ENCODE results near the gene UPP2.

The UPP2 gene

DNA sequence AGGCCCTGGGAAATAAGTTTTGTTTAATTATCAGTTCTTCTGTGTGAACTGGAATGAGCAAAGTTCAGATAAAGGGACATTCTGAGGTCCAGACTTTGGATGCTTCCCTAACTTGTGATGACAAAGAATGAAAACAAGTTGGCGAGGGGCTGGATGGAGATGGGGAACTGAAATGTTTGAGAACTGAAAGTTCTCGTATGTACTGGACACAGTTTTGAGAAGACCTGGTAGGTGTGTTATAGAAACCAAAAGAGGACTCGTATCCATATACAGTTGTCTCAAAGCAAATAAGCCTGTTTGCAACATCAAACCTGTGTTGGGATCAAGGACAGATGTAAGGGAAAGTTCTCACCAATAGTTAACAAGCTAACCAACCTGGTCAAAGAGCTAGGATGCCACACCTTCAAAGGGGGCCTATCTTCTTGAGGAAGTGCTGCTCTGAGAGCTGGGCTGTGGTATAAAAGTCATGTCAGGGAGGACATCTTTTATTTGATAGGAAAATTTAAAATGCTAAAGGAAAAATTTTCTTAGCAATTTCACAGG lies at the start of gene UPP2:
TSS of gene UPP2 (plus strand) at position 493 of the 543 bp plus-strand sequence. CDS start 188 bp downstream, outside the sequence.
- DNase-seq, result no peak

DNA sequence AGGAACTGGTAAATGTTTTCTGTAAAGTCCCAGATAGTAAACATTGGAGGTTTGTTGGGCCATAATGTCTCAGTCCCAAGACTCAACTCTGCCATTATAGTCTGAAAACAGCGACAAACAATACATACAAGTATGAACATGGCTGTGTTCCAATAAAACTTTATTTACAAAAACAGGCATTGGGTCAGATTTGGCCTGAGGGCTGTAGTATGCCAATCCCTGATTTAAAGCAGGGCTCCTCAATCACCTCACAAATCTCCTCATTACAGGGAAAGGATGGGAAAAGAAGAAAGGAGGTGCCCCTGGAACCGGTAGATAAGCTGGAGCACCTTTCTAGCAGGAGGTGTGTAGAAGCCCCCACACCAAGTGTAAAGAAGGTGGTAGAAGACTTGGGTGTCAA lies 48.9 kb upstream of the UPP2 start:
- DNase-seq, result no peak

DNA sequence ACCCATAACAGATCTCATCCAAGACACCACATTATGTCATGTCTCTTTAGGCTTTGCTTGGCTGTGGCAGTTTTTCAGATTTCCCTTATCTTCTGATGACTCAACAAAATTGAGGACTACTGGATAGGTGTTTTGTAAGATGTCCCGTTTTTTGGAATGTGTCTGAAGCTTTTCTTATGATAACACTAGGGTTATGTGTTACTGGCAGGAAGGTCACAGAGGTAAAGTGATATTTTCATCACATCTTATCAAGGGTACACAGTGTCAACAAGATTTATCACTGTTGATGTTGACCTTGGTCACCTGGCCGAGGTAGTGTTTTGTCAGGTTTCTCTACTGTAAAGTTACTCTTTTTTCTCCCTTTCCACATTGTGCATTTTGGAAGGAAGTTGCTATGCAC lies 44.8 kb upstream of the UPP2 start:
- no peak for DNase-seq

DNA sequence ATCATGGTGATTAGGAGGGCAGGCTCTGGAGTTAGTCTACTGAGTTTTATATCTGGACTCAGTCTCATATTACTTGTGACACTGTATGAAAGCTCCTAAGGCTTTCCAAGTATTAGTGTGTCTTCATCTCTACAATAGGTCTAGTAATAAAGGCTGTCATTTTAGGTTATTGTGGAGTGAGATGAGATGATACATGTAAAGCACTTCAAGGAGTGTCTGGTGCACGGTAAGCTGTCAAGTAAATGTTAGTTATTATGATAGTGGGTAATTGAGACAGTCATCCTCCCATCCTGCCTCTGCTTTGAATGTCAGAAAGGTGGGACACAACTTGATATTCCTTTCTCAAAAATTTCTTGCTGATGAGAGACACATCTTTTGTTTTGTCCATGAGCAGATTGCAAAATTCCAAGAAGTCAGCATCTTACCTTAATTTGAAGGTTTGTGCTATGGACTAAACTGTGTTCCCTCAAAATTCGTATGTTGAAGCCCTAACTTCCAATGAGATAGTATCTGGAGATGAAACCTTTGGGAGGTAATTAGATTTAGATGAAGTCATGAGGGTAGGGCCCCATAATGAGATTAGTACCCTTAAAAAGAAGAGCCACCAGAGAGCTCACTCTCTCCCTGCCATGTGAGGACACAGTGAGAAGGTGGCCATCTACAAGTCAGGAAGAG lies 41.4 kb upstream of the UPP2 start:
- DNase-seq, result no peak

DNA sequence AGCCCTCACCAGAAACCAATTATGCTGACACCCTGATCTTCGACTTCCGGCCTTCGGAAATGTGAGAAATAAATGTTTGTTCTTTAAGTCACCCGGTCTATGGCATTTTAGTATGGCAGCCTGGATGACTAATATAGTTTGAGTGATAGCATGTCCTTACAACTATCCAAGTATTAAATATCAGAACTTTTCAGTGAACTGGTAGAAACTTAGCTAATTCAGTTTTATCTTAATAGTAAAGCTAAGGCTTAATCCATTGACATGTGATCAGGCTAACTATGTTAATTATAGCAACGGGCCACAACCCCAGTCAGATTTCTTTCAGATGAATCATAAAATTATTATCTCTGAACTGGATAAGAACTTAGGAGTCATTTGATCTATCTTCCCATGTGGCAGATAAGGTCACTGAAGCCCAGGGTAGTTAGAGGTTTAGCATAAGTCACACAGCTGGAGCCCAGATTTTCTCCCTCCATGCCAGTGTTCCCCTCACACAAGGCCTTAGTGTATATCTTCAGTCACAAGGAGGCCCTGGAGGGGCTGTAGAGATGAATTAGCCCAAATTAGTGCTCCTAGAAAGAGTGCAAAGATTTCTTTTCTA lies 40.7 kb upstream of the UPP2 start:
- DNase-seq, result no peak

DNA sequence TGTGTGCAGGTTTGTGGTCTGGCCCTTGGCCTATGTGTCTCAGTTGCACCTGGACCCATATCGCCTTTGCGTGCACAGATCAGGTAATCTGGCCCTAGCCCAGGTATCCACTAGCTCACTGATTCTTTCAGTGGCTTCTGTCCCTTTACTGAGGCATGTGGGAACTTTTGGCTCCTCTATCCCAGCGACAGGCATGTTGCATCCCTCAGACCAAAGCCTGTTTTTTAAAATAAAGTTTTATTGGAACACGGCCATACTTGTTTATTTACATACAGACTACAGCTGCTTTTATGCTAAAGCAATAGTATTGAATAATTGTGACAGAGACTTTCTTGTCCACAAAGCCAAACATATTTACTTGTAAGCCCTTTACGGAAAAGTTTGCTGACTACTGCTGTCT lies 39.9 kb upstream of the UPP2 start:
- no peak for DNase-seq

DNA sequence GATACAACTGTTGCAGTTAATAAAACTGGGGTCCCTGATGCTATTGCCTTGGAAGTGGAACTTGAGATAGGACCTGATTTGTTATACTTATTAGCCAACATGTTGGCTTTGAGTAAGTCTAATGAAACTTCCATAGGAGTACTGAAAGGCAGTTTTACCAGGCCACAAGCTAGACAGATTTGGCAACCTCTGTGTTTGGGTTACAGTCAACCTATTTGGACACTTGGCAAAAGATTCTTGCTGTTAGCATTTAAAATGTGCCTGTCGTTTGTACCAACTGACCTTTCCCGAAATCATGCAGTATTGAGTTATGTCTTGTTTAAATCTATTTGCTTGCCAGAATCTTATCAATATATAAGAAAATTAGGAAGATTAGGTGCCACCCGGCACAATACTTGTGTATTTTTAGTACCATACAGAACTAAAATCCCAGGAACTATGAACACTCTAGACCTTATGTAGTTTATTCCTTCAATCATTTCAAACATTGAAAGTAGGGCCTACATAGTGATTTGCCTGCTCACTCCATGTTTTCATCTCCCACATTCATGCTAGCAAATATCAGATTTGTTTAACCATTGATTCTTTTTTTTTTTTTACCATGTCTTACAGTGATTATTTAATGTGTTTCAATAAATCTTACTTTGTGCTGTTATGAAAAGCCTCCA lies 35.5 kb upstream of the UPP2 start:
- no peak for DNase-seq

DNA sequence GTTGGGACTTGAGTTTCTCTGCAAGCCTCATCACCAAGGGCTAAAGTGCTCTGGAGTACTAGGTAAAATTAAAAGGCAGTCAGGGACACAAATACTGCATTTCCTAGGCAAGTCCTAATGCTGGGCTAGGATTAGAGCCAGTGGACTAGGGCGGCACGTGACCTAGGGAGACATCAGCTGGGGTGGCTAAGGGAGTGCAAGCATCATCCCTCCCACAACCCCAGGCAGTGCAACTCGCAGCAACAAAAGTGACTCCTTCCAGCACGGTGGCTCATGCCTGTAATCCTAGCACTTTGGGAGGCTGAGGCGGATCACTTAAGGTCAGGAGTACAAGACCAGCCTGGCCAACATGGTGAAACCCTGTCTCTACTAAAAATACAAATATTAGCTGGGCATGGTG lies 30.7 kb upstream of the UPP2 start:
- DNase-seq, result no peak

DNA sequence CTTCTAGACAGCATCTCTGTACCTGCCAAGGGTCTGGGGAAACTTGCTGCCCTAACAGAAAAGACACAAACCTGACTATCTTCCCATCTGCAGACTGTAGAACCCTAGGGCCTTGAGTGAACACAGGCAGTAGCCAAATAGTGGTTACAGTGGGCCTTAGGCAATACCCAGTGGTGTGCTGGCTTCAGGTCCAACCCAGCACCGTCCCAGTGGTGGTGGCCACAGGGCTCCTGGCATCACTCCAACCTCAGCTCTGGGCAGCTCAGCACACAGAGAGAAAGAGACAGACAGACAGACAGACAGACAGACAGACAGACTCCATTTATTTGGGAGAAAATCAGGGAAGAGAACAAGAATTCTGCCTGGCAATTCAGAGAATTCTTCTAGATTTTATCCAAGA lies 29.3 kb upstream of the UPP2 start:
- DNase-seq, result no peak

DNA sequence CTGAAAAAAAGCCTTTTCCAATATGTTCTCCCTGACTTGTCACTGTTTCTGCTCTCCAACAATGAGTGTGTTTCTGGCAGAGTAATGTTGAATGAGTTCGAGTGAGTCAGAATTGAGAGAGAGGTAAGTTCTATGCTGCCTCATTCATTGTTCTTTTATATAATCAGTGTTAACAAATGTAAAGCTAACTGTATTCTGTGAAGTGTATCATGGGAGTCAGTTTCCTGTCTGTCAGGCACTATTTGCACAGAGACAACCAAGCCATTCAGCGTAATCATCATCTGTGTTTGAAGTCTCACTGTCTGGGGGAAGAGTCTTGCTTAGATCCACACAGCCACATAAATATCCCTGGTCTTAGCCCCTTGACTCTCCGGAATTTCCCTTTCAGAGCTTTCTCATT lies 22.0 kb upstream of the UPP2 start:
- no peak for DNase-seq

DNA sequence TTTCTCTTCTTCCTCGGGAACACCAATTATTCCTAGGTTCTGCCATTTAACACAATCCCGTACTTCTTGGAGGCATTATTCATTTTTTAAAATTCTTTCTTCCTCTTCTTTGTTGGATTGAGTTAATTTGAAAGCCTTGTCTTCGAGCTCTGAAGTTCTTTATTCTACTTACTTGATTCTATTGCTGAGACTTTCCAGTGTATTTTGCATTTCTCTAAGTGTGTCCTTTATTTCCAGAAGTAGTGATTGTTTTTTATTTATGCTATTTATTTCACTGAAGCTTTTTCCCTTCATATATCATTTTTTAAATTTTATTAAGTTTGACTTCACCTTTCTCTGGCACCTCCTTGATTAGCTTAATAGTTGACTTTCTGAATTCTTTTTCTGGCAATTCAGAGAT lies 13.6 kb upstream of the UPP2 start:
- no peak for DNase-seq

DNA sequence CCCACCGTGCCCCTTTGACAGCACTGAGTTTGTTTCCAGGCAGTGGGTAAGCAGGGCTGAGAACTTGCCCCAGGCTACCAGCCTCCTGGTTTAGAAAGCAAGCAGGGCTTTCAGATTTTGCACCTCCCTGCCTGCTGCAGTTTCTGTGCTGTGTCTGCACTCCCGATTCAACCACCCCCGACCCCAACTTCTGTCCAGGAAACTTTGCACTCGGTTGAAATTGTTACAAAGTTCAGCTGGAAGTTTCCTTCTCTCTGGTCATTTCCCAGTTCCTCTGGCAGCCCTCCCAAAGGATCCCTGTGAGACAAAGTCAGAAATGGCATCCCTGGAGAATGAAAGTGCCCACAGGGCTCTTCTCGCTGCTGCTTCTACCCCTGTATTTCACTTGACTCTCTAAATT lies 12.4 kb upstream of the UPP2 start:
- DNase-seq, result no peak

DNA sequence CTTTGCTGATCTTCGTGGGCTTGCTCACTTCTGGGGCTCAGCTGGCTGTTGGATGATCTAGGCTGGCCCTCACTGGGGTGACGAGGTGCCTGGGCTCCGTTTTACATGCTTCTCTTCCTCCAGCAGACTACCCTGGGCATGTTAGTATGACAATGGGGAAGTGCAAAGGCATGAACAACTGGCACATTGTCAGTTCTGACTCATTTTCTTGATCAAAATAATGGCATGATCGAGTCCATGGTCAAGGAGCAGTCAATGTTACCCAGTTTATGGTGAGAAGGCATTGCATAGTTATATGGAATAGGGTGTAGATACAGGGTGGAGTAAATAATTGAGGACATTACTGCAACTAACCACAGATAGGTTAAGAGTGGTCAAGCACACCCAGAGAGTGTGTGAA lies 10.0 kb upstream of the UPP2 start:
- no peak for DNase-seq

DNA sequence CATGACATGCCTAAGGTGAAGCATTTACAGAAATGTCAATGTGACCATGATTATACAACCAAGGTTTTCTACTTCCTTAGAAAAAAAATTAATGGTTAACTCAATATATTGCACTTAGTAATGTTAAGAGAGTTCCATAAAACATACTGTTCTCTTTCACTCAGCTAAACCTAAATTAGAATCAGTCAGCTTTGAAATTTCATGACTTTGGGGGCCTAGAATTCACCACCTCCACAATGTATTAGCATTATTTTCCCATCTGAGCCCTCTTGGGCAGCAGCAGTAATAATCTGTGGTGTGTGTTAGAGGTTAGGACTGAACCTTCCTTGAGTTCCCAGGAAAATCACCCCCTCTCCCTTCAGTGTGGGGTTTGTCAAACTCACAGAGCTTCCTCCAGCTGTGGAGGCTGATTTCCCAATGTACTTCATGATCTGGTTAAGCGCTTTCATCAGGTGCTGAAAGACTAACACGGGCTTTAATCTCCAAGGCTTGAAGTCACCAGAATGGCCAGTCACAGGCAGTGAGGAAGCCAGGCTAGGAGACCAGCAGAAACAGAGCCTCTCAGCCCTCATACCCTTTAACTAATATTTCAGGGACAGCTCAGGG lies 7.1 kb upstream of the UPP2 start:
- no peak for DNase-seq

DNA sequence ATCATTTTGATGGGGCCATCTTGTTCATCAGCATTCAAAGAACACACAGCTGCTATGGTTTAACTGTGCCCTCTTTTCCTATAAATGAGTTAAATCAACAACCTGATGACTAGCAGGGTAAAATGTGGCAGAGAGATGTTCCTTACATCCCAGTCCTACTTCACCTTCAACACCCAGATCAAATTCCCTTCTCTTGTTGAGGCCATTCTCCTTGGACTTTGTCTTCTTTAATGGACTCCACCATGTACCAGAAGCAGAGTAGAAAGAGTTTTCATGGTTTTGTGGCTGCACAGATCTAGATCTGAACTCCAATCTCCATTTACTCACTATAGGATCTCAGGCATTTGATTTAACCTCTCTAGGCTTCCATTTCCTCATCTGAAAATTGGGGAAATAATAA lies 6.4 kb upstream of the UPP2 start:
- no peak for DNase-seq

DNA sequence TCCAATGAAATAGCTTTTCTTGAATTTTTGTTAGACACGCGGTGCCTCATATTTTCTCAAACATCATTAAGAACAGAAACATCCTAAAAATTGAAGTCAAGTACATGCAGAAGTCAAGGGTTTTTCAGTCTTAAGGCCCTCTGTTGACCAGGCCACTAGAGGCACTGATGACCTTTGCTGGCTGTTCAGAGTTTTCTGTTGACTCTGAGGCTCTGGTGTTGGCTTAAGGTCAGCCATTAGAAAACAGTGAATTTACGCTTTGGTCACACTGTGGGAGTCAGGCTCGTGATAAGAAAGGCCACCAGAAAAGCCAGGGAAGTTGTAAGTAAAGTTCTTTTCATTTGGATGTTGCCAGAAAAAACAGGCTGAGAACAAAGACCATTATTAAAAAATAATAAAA lies 5.8 kb upstream of the UPP2 start:
- no peak for DNase-seq

DNA sequence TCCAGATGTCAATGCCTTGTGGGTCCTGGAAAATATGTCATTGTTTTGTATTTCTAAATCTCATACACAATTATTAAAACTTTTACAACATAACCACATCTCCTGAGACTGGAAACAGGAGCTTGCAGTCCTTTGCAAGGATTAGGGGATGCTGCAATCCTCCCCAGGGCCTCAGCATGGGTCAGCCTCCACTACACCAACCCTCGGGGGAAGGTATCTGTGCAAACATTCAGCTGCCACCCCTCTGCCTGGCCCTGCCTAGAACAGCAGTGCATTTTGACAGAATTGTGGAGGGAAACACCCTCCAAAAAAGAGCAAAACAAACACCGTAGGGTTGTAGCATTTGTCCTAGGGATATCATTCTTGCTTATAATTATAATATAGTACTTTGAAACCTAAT lies 4.2 kb upstream of the UPP2 start:
- no peak for DNase-seq

DNA sequence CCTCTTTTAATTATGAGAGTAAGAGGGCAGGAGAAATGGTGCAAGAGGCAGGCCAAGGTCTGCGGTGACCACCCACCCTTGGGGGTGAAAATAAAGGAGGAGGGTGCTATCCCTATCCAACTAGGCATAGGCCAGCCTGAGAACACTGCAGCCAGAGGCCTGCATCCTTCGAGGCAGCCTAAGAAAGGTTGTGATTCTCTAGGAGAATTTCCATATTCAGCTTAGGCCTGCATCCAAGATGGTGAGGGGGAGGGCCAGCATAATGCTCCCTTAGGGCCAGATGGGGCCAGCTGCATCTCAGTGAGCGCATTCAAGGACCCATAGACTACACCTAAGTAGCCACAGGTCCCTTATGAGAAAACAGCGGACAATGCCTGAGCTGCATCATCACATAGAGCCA lies 3.5 kb upstream of the UPP2 start:
- no peak for DNase-seq

DNA sequence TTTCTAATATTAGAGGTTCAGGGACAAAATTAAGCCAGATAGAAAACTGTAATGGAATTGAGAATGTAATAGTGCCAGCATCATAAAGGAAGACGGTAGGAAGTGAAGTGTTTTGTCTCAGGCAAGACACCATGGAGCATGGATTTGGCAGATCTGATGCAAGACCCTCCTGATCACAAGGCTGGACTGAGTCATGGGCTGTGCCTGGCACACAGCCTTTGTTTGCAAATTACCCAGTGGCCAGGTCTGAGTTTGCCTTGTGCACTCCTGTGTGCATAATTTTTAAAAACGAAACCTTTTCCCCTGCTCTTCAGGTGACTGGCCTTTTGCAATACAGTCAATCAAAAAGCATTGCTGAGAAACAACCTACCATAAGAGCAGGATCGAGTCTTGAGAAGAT lies 2.0 kb upstream of the UPP2 start:
- no peak for DNase-seq

DNA sequence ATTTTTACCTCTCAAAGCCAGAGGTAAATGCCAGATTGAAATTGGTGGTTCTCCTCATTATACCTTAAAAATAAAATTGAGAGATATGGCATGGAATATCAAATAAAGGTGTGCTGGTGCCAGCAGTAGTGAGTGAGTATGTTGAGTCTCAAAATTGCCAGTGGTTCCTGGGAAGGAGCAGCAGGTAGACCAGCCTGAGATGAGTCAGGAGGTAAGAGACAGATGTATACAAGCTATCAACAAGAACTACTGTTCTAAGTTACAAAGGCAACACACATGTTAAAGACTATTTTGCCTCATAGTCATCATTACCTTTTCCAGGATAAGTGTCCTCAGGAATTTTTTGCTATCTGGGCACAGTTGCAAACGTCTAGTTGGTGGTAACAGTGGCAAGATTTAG lies 1.3 kb upstream of the UPP2 start:
- DNase-seq, result no peak

DNA sequence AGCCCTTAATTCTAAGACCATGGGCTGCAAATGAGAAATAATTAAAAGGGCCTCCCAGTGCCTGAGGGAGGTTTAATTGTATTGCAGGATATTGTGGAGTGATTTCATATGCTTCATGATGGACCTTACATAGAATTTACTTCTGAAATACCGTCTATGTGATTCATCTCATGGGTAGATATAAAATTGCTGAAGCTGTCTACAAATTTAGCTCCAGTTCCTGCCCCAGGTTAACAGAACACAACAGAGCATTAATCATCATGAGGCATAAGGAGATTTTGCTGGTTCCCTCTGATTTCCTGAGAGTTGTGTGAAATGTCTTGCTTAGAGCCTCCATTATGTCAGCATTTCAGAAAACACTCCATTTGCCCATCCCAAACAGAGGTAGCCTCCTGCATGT lies 770 bp downstream of the UPP2 start:
- no peak for DNase-seq

DNA sequence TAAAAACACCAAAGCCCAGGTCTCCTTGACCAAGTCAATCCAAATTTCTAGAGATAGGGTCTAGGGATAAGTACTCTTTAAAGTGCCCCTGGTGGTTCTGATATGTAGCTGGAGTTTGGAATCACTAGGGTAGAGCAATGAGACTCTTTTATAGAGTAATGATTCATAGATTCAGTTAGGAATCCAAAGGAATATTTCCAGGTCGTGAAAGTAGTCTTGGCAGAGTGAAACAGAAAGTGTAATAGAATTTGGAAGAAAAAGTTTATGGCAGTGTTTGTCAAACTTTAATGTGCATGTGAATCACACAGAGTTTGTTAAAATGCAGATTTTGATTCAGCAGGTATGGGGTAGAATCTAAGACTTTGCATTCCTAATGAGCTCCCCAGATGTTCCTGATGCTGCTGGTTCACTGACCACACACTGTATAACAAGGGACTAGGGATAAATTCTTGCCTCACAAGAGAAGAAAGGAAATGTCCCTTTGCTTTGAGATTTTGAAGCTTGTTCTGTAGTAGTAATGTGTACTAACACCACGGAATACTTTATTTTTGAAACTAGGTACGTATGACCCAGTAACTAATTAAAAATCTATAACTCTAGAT lies 1.8 kb downstream of the UPP2 start:
- no peak for DNase-seq

DNA sequence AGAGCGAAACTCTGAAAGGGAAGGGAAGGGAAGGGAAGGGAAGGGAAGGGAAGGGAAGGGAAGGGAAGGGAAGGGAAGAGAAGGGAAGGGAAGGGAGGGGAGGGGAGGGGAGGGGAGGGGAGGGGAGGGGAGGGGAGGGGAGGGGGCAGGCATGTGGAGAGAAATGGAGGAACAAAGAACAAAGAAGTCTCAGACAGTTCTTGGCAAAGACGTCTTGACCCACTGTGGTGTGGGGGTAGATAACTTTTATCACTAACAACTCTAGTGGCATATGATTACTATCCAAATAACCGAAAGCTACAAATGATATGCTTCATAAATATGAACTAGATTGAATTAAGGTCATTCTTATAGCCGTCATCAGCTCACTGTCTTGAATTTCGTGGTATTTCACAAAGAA lies 3.2 kb downstream of the UPP2 start:
- no peak for DNase-seq

DNA sequence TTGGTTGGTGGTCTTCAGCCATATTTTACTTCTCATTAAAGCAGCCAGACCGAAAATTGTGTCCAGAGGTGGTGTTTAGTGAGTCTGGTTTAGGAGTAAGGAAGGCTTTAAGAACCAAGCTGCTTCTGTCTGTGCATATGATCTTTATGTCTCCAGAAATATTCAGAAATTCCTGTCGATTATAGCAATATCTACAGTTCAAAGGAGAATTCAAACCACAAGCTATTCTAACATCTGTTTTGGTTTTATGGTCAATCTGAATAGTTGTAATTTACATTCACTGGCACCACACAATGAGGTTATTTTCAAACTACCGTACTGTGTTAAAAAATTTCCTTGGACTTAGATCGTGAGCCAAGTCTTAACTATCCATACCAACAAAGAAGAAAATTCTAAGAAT lies 11.3 kb downstream of the UPP2 start:
- DNase-seq, result no peak
